HG03175 (cell line): ENCODE data around the gene CFI.

Source experiments
- ATAC-seq: cut with Tn5 transposase; IDR thresholded peaks from one replicate; pipeline ENCODE4 v1.9.1; 2021; ENCODE audit warnings: mild to moderate bottlenecking, moderate library complexity; ENCODE audit not compliant: unreplicated experiment

CFI gene

GRCh38 chr4:109733728-109734127, 68.1 kb downstream of the CFI start:
- ATAC-seq = no peak

DNA sequence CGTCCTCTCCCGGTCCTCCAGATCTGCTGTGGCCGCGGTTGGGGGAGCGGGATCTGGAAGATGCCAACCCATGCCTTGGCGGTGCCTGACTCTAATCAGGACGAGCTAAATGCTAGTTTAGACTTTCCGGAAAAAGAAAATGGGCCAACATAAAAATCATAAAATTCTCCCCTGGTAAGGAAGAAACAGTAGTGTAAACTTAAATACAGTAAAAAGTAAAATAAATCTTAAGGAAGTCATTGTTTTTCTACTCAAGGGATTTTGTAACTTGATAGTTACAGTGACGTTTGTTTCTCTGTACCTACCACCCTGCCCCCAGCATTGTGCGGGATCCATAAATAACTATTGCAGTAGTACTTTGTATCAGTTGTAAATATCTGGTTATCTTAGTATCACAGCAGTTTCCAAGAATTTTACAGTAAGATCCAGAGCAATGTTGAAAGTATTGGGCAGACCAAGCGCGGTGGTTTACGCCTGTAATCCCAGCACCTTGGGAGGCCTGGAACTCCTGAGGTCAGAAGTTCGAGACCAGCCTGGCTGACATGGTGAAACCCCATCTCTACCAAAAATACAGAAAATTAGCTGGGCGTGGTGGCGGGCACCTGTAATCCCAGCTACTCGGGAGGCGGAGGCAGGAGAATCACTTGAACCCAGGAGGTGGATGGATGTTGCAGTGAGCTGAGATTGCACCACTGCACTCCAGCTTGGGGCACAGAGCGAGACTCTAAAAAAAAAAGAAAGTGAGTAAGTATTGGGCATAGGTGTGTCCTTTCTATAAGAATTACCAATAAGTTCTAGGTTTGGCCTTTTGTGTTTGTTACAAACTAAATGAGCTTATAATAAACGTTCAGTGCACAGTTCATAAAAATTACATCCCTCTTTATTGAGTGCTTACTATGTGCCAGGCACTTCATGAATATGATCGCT, 70.9 kb downstream of the CFI start:
- ATAC-seq = no peak

DNA sequence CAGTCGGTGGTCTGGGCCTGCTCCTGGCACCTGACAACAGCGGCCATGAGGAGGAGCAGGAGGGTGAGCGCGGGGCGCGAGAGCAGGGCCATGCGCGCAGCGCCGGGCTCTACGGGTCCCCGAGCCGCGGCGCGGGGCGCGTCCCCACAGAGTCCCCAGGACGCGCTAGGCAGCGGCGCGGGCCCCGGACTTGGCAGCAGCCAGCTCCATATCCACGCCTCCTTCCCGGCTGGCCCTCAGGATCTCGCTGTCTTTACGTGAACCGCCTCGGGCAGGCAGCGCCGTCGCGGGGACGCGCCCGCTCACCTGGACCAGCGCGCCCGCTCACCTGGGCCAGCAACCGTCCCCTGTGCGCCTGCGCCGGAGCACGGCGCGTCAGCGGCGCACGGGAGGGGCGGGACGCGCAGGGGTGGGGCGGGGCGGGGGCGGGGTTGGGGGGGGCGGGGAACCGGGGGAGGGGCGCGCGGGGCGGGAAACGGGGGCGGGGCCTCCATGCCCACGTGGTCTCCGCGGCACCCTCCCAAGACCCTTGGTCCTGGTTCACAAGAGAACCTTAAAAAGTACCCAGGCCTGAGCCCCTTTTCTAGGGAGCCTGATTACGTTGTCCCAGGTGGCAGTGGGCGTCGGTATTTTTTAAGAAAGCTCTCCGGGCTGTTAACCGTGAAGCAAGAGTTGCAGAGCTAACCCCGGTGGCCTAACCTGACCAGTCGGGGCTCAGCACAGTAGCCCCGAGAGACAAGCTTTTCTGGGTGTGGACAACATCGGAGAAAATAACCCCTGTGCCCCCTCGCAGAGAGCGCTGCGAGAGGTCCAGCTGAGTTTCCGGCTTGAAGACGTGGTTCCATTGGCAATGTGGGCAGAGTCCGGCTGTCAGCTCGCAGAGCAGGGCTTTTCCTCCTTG, 71.8 kb downstream of the CFI start, which contains the start of gene PLA2G12A:
Gene PLA2G12A (minus strand): TSS at position 353 of the 901 bp plus-strand sequence. CDS start 261 bp downstream, at position 92.
- ATAC-seq = peak; percentile 78

GRCh38 chr4:109729117-109729717, 72.6 kb downstream of the CFI start:
- ATAC-seq = no peak

DNA sequence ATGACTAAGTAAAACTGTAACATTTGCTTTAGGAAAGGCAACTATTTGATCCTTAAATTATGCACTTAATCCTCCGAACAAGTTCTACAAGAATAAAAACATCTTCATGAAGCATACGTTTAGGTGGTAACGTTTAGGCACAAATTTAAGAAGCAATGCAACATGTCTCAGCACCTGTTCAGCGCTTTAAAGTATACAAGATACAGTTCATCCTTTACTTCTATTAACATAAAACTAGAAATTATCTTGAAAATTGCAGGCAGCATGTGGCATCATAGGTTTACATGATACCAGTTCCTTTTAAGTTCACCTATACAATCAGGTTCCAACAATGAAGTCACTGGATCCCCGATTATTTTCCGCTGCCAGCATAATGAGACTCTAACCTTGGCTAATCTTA, 73.4 kb downstream of the CFI start:
- ATAC-seq = no peak

DNA sequence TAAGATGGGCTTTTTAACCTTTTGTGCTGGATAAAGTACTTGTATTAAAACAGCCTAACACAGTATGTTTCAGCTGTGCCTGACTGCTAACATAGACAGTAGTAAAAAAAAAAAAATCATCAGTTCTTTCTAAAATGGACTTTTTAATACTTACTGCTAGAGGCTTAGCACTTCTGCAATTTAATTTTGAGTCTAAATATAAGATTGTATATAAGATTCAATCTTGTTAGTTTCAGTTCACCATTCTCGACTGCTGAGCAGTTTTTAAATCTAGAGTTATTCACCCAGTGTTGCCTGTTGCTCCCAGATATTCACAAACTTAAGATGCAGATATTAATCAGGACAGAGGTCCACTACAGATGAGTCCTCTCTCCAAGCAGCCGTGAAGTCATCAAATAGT, 78.7 kb downstream of the CFI start:
- no peak for ATAC-seq

DNA sequence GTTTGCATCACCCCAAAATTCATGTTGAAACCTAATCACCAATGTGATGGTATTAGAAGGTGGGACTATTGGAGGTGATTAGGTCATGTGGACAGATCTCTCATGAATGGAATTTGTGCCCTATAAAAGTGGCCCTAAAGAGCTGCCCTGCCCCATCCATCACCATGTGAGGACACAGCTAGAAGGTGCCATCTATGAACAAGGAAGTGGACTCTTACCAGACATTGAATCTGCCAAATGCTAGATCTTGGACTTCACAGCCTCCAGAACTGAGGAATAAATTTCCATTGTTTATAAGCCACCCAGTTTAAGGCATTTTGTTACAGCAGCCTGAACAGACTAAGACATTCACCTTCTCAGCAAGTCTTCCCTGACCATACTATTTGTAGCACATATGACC, 79.4 kb downstream of the CFI start:
- ATAC-seq = no peak

DNA sequence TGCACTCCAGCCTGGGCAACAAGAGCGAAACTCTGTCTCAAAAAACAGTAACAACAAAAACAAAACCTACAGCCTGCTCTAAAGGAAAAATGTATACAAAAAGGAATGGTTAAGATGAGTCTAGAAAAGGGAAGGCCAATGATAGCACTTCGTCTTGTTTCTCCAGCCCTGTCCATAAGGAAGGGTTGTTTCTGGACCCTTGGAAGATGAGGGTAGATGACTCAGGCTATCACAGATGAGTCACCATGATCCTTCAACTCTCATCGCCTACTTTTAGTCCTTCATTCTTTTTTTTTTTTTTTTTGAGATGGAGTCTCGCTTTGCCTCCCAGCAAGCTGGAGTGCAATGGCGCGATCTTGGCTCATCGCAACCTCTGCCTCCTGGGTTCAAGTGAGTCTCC, 80.8 kb downstream of the CFI start:
- no peak for ATAC-seq

GRCh38 chr4:109719604-109720003, 82.2 kb downstream of the CFI start:
- ATAC-seq = no peak

GRCh38 chr4:109718759-109719158, 83.0 kb downstream of the CFI start:
- no peak for ATAC-seq

DNA sequence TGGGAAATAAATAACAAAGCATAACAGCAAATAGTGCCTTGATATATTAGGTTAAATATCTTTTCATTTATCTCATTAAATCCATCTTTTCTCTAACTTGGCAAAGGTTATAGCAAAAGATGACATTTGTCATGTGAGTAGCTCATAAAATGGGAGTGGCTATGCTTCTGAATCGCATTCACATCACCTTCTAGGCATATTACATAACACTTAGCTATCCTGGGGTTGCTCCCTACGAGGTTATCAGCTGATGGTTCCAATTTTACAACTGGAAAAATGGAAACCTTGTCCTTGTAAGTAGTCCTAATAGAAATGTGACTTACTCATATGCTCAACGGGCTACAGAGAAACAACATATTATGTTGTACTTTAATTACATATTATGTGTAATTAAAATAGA, 88.3 kb downstream of the CFI start:
- ATAC-seq = no peak

- peak; percentile 70 for ATAC-seq
Measured at GRCh38 chr4:109708990-109709389, 92.8 kb downstream of the CFI start.

DNA sequence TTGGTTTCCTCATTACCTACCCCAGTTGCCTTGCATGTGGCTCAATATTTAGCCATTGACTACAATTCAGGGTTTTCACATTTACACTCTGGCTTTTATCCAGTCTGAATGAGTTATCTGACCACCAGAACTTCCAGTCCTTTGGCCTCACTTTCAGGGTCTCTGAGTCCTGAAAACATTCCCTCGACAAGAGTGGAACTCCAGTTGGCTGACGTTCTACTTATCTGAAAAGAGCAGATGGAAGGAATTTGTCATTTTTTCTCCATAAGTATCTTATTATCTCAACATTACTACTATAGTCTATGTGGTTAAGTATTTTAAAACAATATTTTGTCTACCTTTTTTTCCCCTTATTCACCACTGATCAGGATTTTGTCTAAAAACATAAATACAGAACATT, 93.4 kb downstream of the CFI start:
- no peak for ATAC-seq

DNA sequence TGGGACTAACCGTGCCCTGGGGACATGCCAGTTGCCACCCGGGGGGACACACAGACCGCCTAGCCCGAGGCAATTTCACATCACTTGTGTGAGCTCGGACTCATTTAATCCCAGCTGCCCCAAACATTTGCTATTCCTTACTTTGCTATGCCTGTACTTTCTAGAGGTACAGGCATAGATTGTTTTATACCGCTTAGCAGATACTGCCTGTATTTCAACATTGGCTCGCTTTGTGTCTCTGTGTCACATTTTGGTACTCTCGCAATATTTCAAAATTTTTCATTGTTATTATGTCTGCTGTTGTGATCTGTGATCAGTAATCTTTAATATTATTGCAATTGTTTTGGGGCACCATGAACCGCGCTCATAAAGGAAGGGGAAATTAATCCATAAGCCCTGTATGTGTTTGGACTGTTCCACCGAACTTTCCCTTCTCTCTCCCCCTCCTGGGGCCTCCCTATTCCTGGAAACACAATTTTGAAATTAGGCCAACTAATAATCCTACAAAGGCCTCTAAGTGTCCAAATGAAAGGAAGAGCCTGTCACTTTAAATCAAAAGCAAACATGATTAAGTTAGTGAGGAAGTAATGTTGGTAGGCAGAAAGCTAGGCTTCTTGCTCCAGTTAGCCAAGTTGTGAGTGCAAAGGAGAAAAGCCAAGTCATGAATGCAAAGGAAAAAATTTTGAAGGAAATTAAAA, 98.0 kb downstream of the CFI start:
- ATAC-seq = peak; percentile 1

GRCh38 chr4:109702950-109703663, 98.7 kb downstream of the CFI start, which contains the start of gene CASP6:
TSS of gene CASP6 (minus strand) at chr4:109703445. CDS start at chr4:109703395, 50 bp downstream.
- ATAC-seq = peak; percentile 83

DNA sequence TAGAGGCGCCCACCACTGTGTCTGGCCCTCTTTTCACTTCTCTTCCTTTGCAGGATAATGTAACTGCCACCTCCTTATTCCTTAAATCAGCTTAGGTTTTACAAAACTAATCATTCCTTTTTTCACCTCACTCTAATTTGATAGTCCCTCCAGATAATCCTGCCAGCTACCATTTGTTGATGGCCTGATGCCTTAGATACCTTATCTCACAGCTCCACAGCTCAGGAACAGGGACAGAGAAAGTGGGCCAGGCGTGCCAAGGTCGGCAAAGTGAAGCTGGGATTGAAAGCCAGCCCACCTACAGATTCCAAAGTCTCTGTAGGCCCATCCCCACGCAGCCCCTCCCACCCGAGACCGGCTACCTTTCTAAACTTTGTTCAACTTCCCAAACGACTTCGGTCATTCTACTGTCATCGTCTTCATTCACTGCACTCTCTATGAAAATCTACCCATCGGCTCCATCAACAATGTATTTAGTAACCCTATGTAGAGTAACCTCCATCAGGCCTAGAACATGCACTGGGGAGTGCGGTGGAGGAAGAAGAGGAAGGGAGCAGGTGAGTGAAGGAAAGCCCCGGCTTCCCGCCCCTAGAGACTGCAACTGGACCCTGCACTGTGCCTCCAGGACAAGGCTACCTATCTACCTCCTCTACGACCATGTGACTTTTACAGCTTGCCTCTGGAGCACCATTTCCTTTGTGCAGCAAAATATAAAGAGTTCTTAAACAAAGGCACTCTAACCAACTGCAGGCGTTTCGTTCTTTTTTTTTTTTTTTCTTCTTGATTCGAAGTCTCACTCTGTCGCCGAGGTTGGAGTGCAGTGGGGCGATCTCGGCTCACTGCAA, 100.0 kb downstream of the CFI start:
- ATAC-seq = no peak

DNA sequence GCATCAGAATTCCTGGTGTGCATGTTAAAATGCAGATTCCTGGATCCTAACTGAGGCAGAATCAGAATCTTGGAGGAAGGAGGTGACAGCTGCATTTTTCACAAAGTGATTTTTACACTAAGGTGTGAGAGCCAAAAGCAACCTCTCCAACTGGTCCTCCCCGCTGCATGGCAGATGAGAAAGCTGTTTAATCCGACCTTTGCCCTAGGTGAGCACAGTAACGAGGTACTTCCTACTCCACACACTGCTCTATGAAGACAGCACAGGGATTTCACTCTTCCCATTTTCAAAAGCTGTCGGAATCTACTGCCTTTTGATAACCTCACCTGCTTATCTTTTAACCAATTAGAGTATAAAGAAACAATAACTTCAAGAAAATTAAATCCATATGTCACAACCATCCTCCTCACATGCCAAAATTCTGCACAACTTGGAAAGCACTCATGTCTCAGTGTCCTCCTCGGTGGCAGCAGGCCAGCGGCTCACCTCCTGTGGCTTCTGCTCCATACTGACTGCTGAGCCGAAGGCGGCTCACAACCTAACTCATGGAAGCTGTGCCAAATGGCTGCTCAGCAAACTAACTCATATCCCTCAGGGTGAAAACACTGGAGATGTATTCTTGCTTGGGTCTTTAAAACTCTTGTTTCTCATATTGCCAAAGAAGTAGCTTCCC, 102.1 kb downstream of the CFI start:
- ATAC-seq = no peak

GRCh38 chr4:109698656-109699055, 103.1 kb downstream of the CFI start:
- ATAC-seq = no peak
